Pancreas (tissue), 10 donors: ENCODE measurements around the gene ILRUN. TPM values are rescaled to one million over a fixed set of nuclear protein-coding genes. Genes with fewer than 3 reads are reported as not detected.
"Not testable (repeated sequence)": the region's sequence is repeated elsewhere in the genome, so short reads cannot be mapped to it uniquely, and the experiment has no call there.

Experiments
- ATAC-seq, 4 donors: fragments of 200-7000 bp; cut with Tn5 transposase; one replicate each; pipeline versions ENCODE4 v1.8.0 to v1.9.1; 2020; ENCODE audit warnings: mild to moderate bottlenecking in 4 of 4, moderate library complexity in 4 of 4
- DNase-seq, 6 donors: peaks; one replicate each; pipeline ENCODE4 v3.0.0-alpha.2; 2020
- FAIRE-seq: peaks from 2 replicates; lab custom pipeline; 2012; peaks lifted over from hg19 to GRCh38; lab: Jason Lieb, UNC
- H3K27ac ChIP-seq, 4 donors: fragments of 200-600 bp; sonication (generic); 1 replicate in 3 of 4; 2 replicates in 1 of 4; pipeline versions ENCODE4 v1.5.0 to v1.8.0; 2020
- H3K27me3 ChIP-seq, 4 donors: fragments of 200-600 bp; one replicate each; pipeline ENCODE4 v1.8.0; 2021
- H3K36me3 ChIP-seq, 3 donors: fragments of 200-600 bp; sonication (generic) in 1 of 3; one replicate each; pipeline versions ENCODE4 v1.5.0 to v1.8.0; 2020 to 2021
- H3K4me1 ChIP-seq, 3 donors: fragments of 200-600 bp; one replicate each; pipeline ENCODE4 v1.8.0; 2021
- H3K4me3 ChIP-seq, 4 donors: fragments of 200-600 bp; sonication (generic) in 2 of 4; one replicate each; pipeline versions ENCODE4 v1.5.0 to v1.8.0; 2020 to 2021
- H3K9me3 ChIP-seq, 4 donors: fragments of 200-600 bp; one replicate each; pipeline ENCODE4 v1.8.0; 2021
- WGBS, 2 donors: extraction: QIAGEN DNeasy Blood & Tissue Kit; methylation state at CpG; one replicate each; pipeline ENCODE4 v1.1.7; 2013; 5-methylcytosine and 5-hydroxymethylcytosine counted together
- intact Hi-C, 3 donors: fragments of 100-400 bp; cut with DNase I; formaldehyde crosslinking; loops; one replicate each; pipeline versions ENCODE4 v1.11.1 to v1.14.2; 2022
- polyA plus RNA-seq, 2 donors: library from polyadenylated mRNA; stranded (reverse); fragments of 200-250 nt; gene quantifications; one replicate each; pipeline ENCODE4 v1.2.3, GENCODE V29; 2013
- total RNA-seq, 6 donors: library from RNA; stranded (reverse); fragmentation: NEBNext Ultra II Directional in 4 of 6; extraction: Animal tissue kit (Norgen Biotek cat#: 25700) in 4 of 6; gene quantifications; one replicate each; pipeline versions ENCODE4 v1.2.1 to v1.2.4, GENCODE V29; 2021 to 2023
- TF ChIP-seq, protein P1 (sequence below), 4 donors: fragments of 200-600 bp; sonication (generic) in 3 of 4; IDR thresholded peaks; one replicate each; pipeline versions ENCODE4 v1.5.0 to v1.8.0; 2021; ENCODE audit warnings: antibody characterized with exemption in 4 of 4
- donor health status: healthy with polysubstance abuse.
- donor health status: DM: no; HTN: no; CAD: no; lungs with moderate emphysema.
- donor health status: DM: no; HTN: no; CAD: no.
- donor health status: control.
- donor health status: control.
- donor health status: Bipolar disorder and iron deficiency.
- donor health status: DM: yes; HTN: yes; CAD: no.
- donor health status: DM: no; HTN: no; CAD: no.
- donor health status: DM: no; HTN: no; CAD: no.
- donor health status: DM: yes; HTN: yes; CAD: no.

ILRUN gene
- total and polyA plus RNA-seq, 8 donors = 14.6 to 32.9 (median 22.7) TPM

GRCh38 chr6:34684919-34685318, 11.6 kb downstream of the ILRUN start:
- TF ChIP-seq, protein P1, sequence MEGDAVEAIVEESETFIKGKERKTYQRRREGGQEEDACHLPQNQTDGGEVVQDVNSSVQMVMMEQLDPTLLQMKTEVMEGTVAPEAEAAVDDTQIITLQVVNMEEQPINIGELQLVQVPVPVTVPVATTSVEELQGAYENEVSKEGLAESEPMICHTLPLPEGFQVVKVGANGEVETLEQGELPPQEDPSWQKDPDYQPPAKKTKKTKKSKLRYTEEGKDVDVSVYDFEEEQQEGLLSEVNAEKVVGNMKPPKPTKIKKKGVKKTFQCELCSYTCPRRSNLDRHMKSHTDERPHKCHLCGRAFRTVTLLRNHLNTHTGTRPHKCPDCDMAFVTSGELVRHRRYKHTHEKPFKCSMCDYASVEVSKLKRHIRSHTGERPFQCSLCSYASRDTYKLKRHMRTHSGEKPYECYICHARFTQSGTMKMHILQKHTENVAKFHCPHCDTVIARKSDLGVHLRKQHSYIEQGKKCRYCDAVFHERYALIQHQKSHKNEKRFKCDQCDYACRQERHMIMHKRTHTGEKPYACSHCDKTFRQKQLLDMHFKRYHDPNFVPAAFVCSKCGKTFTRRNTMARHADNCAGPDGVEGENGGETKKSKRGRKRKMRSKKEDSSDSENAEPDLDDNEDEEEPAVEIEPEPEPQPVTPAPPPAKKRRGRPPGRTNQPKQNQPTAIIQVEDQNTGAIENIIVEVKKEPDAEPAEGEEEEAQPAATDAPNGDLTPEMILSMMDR (IDR thresholded peaks at IDR 0.05) = no peak
- WGBS, 2 donors = 32 to 36% methylated on average over 2 of the region's 2 CpGs
- Histone ChIP-seq H3K4me3 (no peak overlapping the region), H3K27ac (peak overlapping the region in 3 of 4 donors; percentile 1 to 33 (median 27)), H3K27me3 (no peaks in the 10 kb centered on the region), H3K36me3 (no peaks in the 10 kb centered on the region), H3K9me3 (no peaks in the 10 kb centered on the region), H3K4me1 (peaks cover 15 to 35% (median 27%) of the 10 kb centered on the region in 3 donors)
- DNase-seq (no peak), FAIRE-seq (no peak), ATAC-seq (peak; percentile 16 to 62 (median 53))
- intact Hi-C loops = no loop called here

DNA sequence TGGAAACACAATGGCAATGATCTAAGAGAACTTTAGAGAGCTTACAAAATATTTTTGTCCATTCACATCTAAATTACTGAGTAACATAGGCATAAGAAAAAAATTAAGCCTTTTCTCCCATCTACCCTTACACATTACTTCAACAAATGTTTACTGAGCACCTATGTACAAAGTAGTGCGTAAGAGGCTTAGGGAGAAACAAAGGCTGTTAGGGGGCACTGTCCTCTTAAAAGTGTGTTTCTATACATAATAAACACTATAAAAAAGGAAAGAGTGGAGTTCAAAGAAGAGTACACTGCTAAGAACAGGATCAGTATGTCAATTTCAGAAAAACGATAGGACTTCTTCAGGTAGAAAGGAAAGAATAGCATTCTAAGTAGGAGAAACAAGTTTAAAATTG, 12.2 kb downstream of the ILRUN start:
- H3K36me3 ChIP-seq = no peaks in the 10 kb centered on the region
- H3K27me3 ChIP-seq = no peaks in the 10 kb centered on the region
- WGBS, 2 donors = 45 to 52% methylated on average over 2 of the region's 2 CpGs
- intact Hi-C loops = no loop called here
- FAIRE-seq = no peak
- H3K4me1 ChIP-seq = peaks cover 16 to 39% (median 27%) of the 10 kb centered on the region in 3 donors
- TF ChIP-seq, protein P1 (IDR thresholded peaks at IDR 0.05) = no peak
- H3K4me3 ChIP-seq = no peak overlapping the region
- peak in 1 of 4 donors; percentile 8 for ATAC-seq
- peak overlapping the region in 2 of 4 donors; percentile 1 to 27 for H3K27ac ChIP-seq
- no peaks in the 10 kb centered on the region for H3K9me3 ChIP-seq
- DNase-seq = no peak

- H3K4me1 ChIP-seq = peaks cover 16 to 35% (median 27%) of the 10 kb centered on the region in 3 donors
- 28 to 33% methylated on average over 3 of the region's 3 CpGs for WGBS, 2 donors
- H3K36me3 ChIP-seq = no peaks in the 10 kb centered on the region
- H3K4me3 ChIP-seq = no peak overlapping the region
- DNase-seq = no peak
- H3K9me3 ChIP-seq = no peaks in the 10 kb centered on the region
- intact Hi-C loops = no loop called here
- no peak for FAIRE-seq
- TF ChIP-seq, protein P1 (IDR thresholded peaks at IDR 0.05) = no peak
- peak; percentile 51 to 69 (median 58) for ATAC-seq
- peak overlapping the region in 1 of 4 donors; percentile 27 for H3K27ac ChIP-seq
- H3K27me3 ChIP-seq = no peaks in the 10 kb centered on the region
Observed at GRCh38 chr6:34680802-34681515, 15.6 kb downstream of the ILRUN start.

DNA sequence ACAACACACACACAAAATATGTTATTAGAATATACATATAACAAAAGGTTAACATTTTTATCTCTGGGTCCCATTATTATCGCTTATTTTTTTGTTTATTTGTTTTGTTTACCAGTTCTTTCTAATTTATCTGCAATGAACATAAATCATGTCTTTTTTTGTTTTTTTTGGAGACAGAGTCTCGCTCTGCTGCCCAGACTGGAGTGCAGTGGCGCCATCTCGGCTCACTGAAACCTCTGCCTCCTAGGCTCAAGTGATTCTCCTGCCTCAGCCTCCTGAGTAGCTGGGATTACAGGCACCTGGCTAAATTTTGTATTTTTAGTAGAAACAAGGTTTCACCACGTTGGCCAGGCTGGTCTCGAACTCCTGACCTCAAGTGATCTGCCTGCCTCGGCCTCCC, 16.3 kb downstream of the ILRUN start:
- H3K27me3 ChIP-seq, H3K4me3 ChIP-seq, ATAC-seq, FAIRE-seq, intact Hi-C loops, H3K36me3 ChIP-seq, H3K9me3 ChIP-seq, DNase-seq: not testable (repeated sequence)
- Histone ChIP-seq H3K27ac (peak overlapping the region in 2 of 4 donors; percentile 24 to 27), H3K4me1 (peaks cover 16 to 32% (median 23%) of the 10 kb centered on the region in 3 donors)
- WGBS, 2 donors = 55 to 60% methylated on average over 7 of the region's 7 CpGs

- no peak for FAIRE-seq
- no peaks in the 10 kb centered on the region for H3K36me3 ChIP-seq
- peaks cover 16 to 31% (median 21%) of the 10 kb centered on the region in 3 donors for H3K4me1 ChIP-seq
- DNase-seq = no peak
- ATAC-seq = peak in 1 of 4 donors; percentile 22
- TF ChIP-seq, protein P1 (IDR thresholded peaks at IDR 0.05) = no peak
- H3K9me3 ChIP-seq = no peaks in the 10 kb centered on the region
- peak overlapping the region in 1 of 4 donors; percentile 24 for H3K27ac ChIP-seq
- WGBS, 2 donors = 63 to 64% methylated on average over 1 of the region's 1 CpG
- no peaks in the 10 kb centered on the region for H3K27me3 ChIP-seq
- intact Hi-C loops = no loop called here
- H3K4me3 ChIP-seq = no peak overlapping the region
Observed at GRCh38 chr6:34679552-34680253, 16.9 kb downstream of the ILRUN start.
